Dermis blood vessel endothelial cell (primary cell): ENCODE measurements around the gene PDE8A. TPM values are rescaled to one million over a fixed set of nuclear protein-coding genes. Genes with fewer than 3 reads are reported as not detected.

ENCODE experiments used
- DNase-seq: peaks from one replicate; pipeline ENCODE4 v3.0.0; 2010
- total RNA-seq: library from RNA; depleted of rRNA; stranded (reverse); fragments of >200 nt; gene quantifications from 2 replicates; pipeline ENCODE4 v1.2.3, GENCODE V29; 2014

The PDE8A gene
- total RNA-seq, 1 donor from 2014 or later, result 69.8 TPM

- DNase-seq, result no peak
These were observed 50.4 kb downstream of the PDE8A start for GRCh38 chr15:85031944-85032558.

GRCh38 chr15:85033148-85033547, 51.5 kb downstream of the PDE8A start:
- no peak for DNase-seq

GRCh38 chr15:85034276-85034675, 52.6 kb downstream of the PDE8A start:
- no peak for DNase-seq

- no peak for DNase-seq
These were observed 54.3 kb downstream of the PDE8A start for GRCh38 chr15:85035980-85036379.

GRCh38 chr15:85036716-85037115, 55.1 kb downstream of the PDE8A start:
- DNase-seq, result no peak

GRCh38 chr15:85037641-85038040, 56.0 kb downstream of the PDE8A start:
- DNase-seq, result no peak

GRCh38 chr15:85041230-85041629, 59.6 kb downstream of the PDE8A start:
- no peak for DNase-seq

GRCh38 chr15:85044251-85044853, 62.7 kb downstream of the PDE8A start:
- peak; percentile 88 for DNase-seq

GRCh38 chr15:85044894-85045293, 63.2 kb downstream of the PDE8A start:
- DNase-seq, result no peak

- no peak for DNase-seq
These were observed 64.0 kb downstream of the PDE8A start for GRCh38 chr15:85045615-85046014.

GRCh38 chr15:85047271-85047948, 65.8 kb downstream of the PDE8A start:
- DNase-seq, result peak; percentile 98

GRCh38 chr15:85048430-85048829, 66.8 kb downstream of the PDE8A start:
- DNase-seq, result peak; percentile 48

- no peak for DNase-seq
These were observed 68.1 kb downstream of the PDE8A start for GRCh38 chr15:85049805-85050204.

GRCh38 chr15:85059734-85060133, 78.1 kb downstream of the PDE8A start:
- DNase-seq, result no peak

- DNase-seq, result no peak
These were observed 80.9 kb downstream of the PDE8A start for GRCh38 chr15:85062560-85062959.

GRCh38 chr15:85063088-85063487, 81.4 kb downstream of the PDE8A start:
- no peak for DNase-seq

- DNase-seq, result no peak
These were observed 81.9 kb downstream of the PDE8A start for GRCh38 chr15:85063522-85064079.

GRCh38 chr15:85064710-85065109, 83.1 kb downstream of the PDE8A start:
- DNase-seq, result no peak

GRCh38 chr15:85071061-85071460, 89.4 kb downstream of the PDE8A start:
- DNase-seq, result no peak

- DNase-seq, result no peak
These were observed 89.8 kb downstream of the PDE8A start for GRCh38 chr15:85071504-85071903.

GRCh38 chr15:85072917-85073316, 91.3 kb downstream of the PDE8A start:
- no peak for DNase-seq

GRCh38 chr15:85073556-85074194, 92.0 kb downstream of the PDE8A start:
- DNase-seq, result no peak

- no peak for DNase-seq
These were observed 105.2 kb downstream of the PDE8A start for GRCh38 chr15:85086855-85087254.
